Right lobe of liver (tissue), 6 donors: ENCODE data around the gene HOXA1. TPM values are rescaled to one million over a fixed set of nuclear protein-coding genes. Genes with fewer than 3 reads are reported as not detected.

Experiments used
- ATAC-seq, 4 donors: fragments of 200-7000 bp; cut with Tn5 transposase; one replicate each; pipeline ENCODE4 v1.9.1; 2020; ENCODE audit warnings: mild to moderate bottlenecking in 4 of 4, moderate library complexity in 4 of 4
- DNase-seq, 3 donors: peaks; one replicate each; pipeline ENCODE4 v3.0.0-alpha.2; 2020
- H3K27ac ChIP-seq, 3 donors: fragments of 200-600 bp; one replicate each; pipeline ENCODE4 v1.8.0; 2022
- H3K27me3 ChIP-seq, 2 donors: fragments of 200-600 bp; one replicate each; pipeline ENCODE4 v1.8.0; 2022
- H3K36me3 ChIP-seq, 4 donors: fragments of 200-600 bp; sonication (generic) in 1 of 4; one replicate each; pipeline versions ENCODE4 v1.5.1 to v1.8.0; 2017 to 2022; ENCODE audit warnings: control low read depth in 1 of 4
- H3K4me1 ChIP-seq, 4 donors: fragments of 200-600 bp; sonication (generic) in 1 of 4; one replicate each; pipeline versions ENCODE4 v1.5.1 to v1.8.0; 2017 to 2022; ENCODE audit warnings: control low read depth in 1 of 4
- H3K4me3 ChIP-seq, 3 donors: fragments of 200-600 bp; one replicate each; pipeline ENCODE4 v1.8.0; 2022
- H3K9me3 ChIP-seq, 4 donors: fragments of 200-600 bp; sonication (generic) in 1 of 4; one replicate each; pipeline versions ENCODE4 v1.5.1 to v1.8.0; 2017 to 2022; ENCODE audit warnings: control low read depth in 1 of 4
- CTCF ChIP-seq, 4 donors: fragments of 200-600 bp in 3 of 4; fragments of 450-650 bp in 1 of 4; IDR thresholded peaks; one replicate each; pipeline versions ENCODE4 v1.5.1 to v1.8.0; 2016 to 2022; ENCODE audit warnings: antibody characterized with exemption in 4 of 4, mild to moderate bottlenecking in 2 of 4
- POLR2A ChIP-seq: fragments of 450-650 bp; IDR thresholded peaks from one replicate; pipeline ENCODE4 v1.6.1; 2017; ENCODE audit warnings: antibody characterized with exemption, mild to moderate bottlenecking
- WGBS: methylation state at CpG from one replicate; pipeline ENCODE4 v1.1.6; 2018; ENCODE audit warnings: low coverage, low lambda C conversion rate; ENCODE audit not compliant: insufficient coverage; ENCODE audit errors: missing lambda C conversion rate; 5-methylcytosine and 5-hydroxymethylcytosine counted together
- intact Hi-C, 2 donors: fragments of 100-400 bp; cut with DNase I; formaldehyde crosslinking; loops; one replicate each; pipeline versions ENCODE4 v1.11.2 to v1.14.1; 2022
- total RNA-seq, 6 experiments: library from RNA; depleted of rRNA in 2 of 6; stranded (reverse); fragments of >200 nt in 2 of 6; fragmentation: NEBNext Ultra II Directional in 3 of 6; extraction: Animal tissue kit (Norgen Biotek cat#: 25700) in 3 of 6; gene quantifications; one replicate each; pipeline versions ENCODE4 v1.1.0 to v1.2.4, GENCODE V29; 2016 to 2023
- donor health status: DM: no; HTN: yes; CAD: no.
- donor health status: DM: no; HTN: no; CAD: no.
- donor health status: DM: no; HTN: no; CAD: no.
- donor health status: DM: no; HTN: yes; CAD: no.
- donor health status: DM: no; HTN: yes; CAD: no.

The HOXA1 gene
- total RNA-seq, 6 experiments from 2014 or later, result 0.09 to 0.31 (median 0.17) TPM; not detected in 1

- Histone ChIP-seq H3K4me1 (peaks cover 0 to 4% (median 0%) of the 10 kb centered on the region in 4 donors), H3K9me3 (no peaks in the 10 kb centered on the region), H3K27me3 (peaks cover 0 to 13% of the 10 kb centered on the region in 2 donors), H3K36me3 (no peaks in the 10 kb centered on the region), H3K27ac (peak overlapping the region in 1 of 3 donors; percentile 60), H3K4me3 (no peak overlapping the region)
- no peak for ATAC-seq
- no peak for DNase-seq
- no peak for TF ChIP-seq POLR2A
- TF ChIP-seq CTCF (IDR thresholded peaks at IDR 0.05), result no peak
- intact Hi-C loops, result no loop called here
- WGBS, result 34% methylated on average over 4 of the region's 4 CpGs
Observed at GRCh38 chr7:27112361-27112760, 16.6 kb upstream of the HOXA1 start.

- TF ChIP-seq CTCF (IDR thresholded peaks at IDR 0.05) (no peak), POLR2A (no peak)
- Histone ChIP-seq H3K36me3 (no peaks in the 10 kb centered on the region), H3K4me3 (no peak overlapping the region), H3K27ac (peak overlapping the region in 1 of 3 donors; percentile 25), H3K9me3 (no peaks in the 10 kb centered on the region), H3K4me1 (peaks cover 0 to 4% (median 0%) of the 10 kb centered on the region in 4 donors), H3K27me3 (peaks cover 0 to 13% of the 10 kb centered on the region in 2 donors)
- intact Hi-C loops, result no loop called here
- ATAC-seq (no peak), DNase-seq (no peak)
- 17% methylated on average over 4 of the region's 4 CpGs for WGBS
Observed at GRCh38 chr7:27111751-27112277, 16.0 kb upstream of the HOXA1 start.

- WGBS, result 19% methylated on average over 3 of the region's 6 CpGs
- no peak for ATAC-seq
- Histone ChIP-seq H3K27me3 (peaks cover 0 to 13% of the 10 kb centered on the region in 2 donors), H3K27ac (peak overlapping the region in 2 of 3 donors; percentile 25 to 65), H3K9me3 (no peaks in the 10 kb centered on the region), H3K4me3 (no peak overlapping the region), H3K36me3 (no peaks in the 10 kb centered on the region), H3K4me1 (peaks cover 0 to 4% (median 0%) of the 10 kb centered on the region in 4 donors)
- DNase-seq, result no peak
- intact Hi-C loops, result no loop called here
- TF ChIP-seq POLR2A (no peak), CTCF (IDR thresholded peaks at IDR 0.05) (no peak)
Observed at GRCh38 chr7:27111042-27111750, 15.4 kb upstream of the HOXA1 start.

GRCh38 chr7:27110186-27111031 is 14.6 kb upstream of the HOXA1 start:
- Histone ChIP-seq H3K4me1 (peaks cover 0 to 4% (median 0%) of the 10 kb centered on the region in 4 donors), H3K4me3 (no peak overlapping the region), H3K36me3 (no peaks in the 10 kb centered on the region), H3K27me3 (peaks cover 0 to 10% of the 10 kb centered on the region in 2 donors), H3K27ac (peak overlapping the region in 1 of 3 donors; percentile 65), H3K9me3 (no peaks in the 10 kb centered on the region)
- no peak for DNase-seq
- 37% methylated on average over 21 of the region's 66 CpGs for WGBS
- intact Hi-C loops, result no loop called here
- TF ChIP-seq CTCF (IDR thresholded peaks at IDR 0.05) (no peak), POLR2A (no peak)
- ATAC-seq, result no peak
